ENCODE data around the gene FMO1.
A peak's percentile ranks its signal among the peaks of the same experiment; 100 is the strongest.

Gene FMO1

GRCh38 chr1:171313319-171313834 lies 65.1 kb downstream of the FMO1 start:
- H3K36me3 ChIP-seq (ENCODE audit: insufficient read depth, low read length), result no peaks in the 10 kb centered on the region
- no peaks in the 10 kb centered on the region for H4K20me1 ChIP-seq (ENCODE audit: insufficient read depth, low read length)
- peak overlapping the region in 1 of 2 experiments; percentile 58; a peak in 1 of 4 replicates for H3K4me3 ChIP-seq (ENCODE audit: low read depth in 1 of 2, low read length in 2 of 2)
- H3K27me3 ChIP-seq (ENCODE audit: insufficient read depth, low read length, poor library complexity), result no peaks in the 10 kb centered on the region
- no peaks in the 10 kb centered on the region for H3K79me2 ChIP-seq (ENCODE audit: insufficient read depth, low read length)
- peak overlapping the region; percentile 88; the same call in 1 of the 2 replicates for H3K4me2 ChIP-seq (ENCODE audit: insufficient read depth, low read length)
- H3K4me1 ChIP-seq (ENCODE audit: insufficient read depth, low read length), result peaks cover 15% of the 10 kb centered on the region
- H2AFZ ChIP-seq (ENCODE audit: low read depth, low read length), result peak overlapping the region; percentile 72
- ATAC-seq (ENCODE audit: insufficient read depth, low read depth) (no peak; the same call in 2 of the 3 replicates), DNase-seq (no peak)
- no peak for TF ChIP-seq CTCF (IDR thresholded peaks at IDR 0.05; ENCODE audit: borderline replicate concordance, extremely low read depth, low read length, poor library complexity, severe bottlenecking)
- TF ChIP-seq EZH2 (IDR thresholded peaks at IDR 0.05; ENCODE audit: borderline replicate concordance, low read depth, low read length, severe bottlenecking), result no peak
- H3K27ac ChIP-seq (ENCODE audit: low read length), result peak overlapping the region; percentile 43
- no peaks in the 10 kb centered on the region for H3K9me3 ChIP-seq (ENCODE audit: insufficient read depth, low read length, severe bottlenecking)
- H3K9ac ChIP-seq (ENCODE audit: low read depth, low read length), result peak overlapping the region; percentile 11; the same call in 1 of the 2 replicates

GRCh38 chr1:171313835-171314320 lies 65.6 kb downstream of the FMO1 start, which contains the start of gene FMO4:
Gene FMO4, plus strand, starts transcription at chr1:171314183. Its CDS starts 5,643 bp downstream, at chr1:171319826.
- H3K4me1 ChIP-seq (ENCODE audit: insufficient read depth, low read length), result peaks cover 15% of the 10 kb centered on the region
- H3K79me2 ChIP-seq (ENCODE audit: insufficient read depth, low read length), result no peaks in the 10 kb centered on the region
- H3K4me2 ChIP-seq (ENCODE audit: insufficient read depth, low read length), result peak within 1 kb of the TSS; percentile 88
- ATAC-seq (ENCODE audit: insufficient read depth, low read depth), result peak; percentile 100
- peak within 1 kb of the TSS; percentile 72 for H3K27ac ChIP-seq (ENCODE audit: low read length)
- peak; percentile 91 for DNase-seq
- peak within 1 kb of the TSS; percentile 79 for H2AFZ ChIP-seq (ENCODE audit: low read depth, low read length)
- peak within 1 kb of the TSS; percentile 25 to 58; a peak in 3 of 4 replicates for H3K4me3 ChIP-seq (ENCODE audit: low read depth in 1 of 2, low read length in 2 of 2)
- H3K36me3 ChIP-seq (ENCODE audit: insufficient read depth, low read length), result no peaks in the 10 kb centered on the region
- no peaks in the 10 kb centered on the region for H4K20me1 ChIP-seq (ENCODE audit: insufficient read depth, low read length)
- peaks cover 4% of the 10 kb centered on the region for H3K9me3 ChIP-seq (ENCODE audit: insufficient read depth, low read length, severe bottlenecking)
- H3K27me3 ChIP-seq (ENCODE audit: insufficient read depth, low read length, poor library complexity), result no peaks in the 10 kb centered on the region
- TF ChIP-seq CTCF (IDR thresholded peaks at IDR 0.05; ENCODE audit: borderline replicate concordance, extremely low read depth, low read length, poor library complexity, severe bottlenecking) (peak; percentile 96), EZH2 (IDR thresholded peaks at IDR 0.05; ENCODE audit: borderline replicate concordance, low read depth, low read length, severe bottlenecking) (no peak)
- H3K9ac ChIP-seq (ENCODE audit: low read depth, low read length), result peak within 1 kb of the TSS; percentile 53

GRCh38 chr1:171329251-171329650 lies 81.0 kb downstream of the FMO1 start:
- Histone ChIP-seq H3K27ac (ENCODE audit: low read length) (no peak overlapping the region), H3K4me2 (ENCODE audit: insufficient read depth, low read length) (no peak overlapping the region), H4K20me1 (ENCODE audit: insufficient read depth, low read length) (no peaks in the 10 kb centered on the region), H2AFZ (ENCODE audit: low read depth, low read length) (no peak overlapping the region), H3K9me3 (ENCODE audit: insufficient read depth, low read length, severe bottlenecking) (no peaks in the 10 kb centered on the region), H3K79me2 (ENCODE audit: insufficient read depth, low read length) (no peaks in the 10 kb centered on the region), H3K27me3 (ENCODE audit: insufficient read depth, low read length, poor library complexity) (no peaks in the 10 kb centered on the region), H3K9ac (ENCODE audit: low read depth, low read length) (no peak overlapping the region), H3K4me1 (ENCODE audit: insufficient read depth, low read length) (no peaks in the 10 kb centered on the region), H3K4me3 (ENCODE audit: low read depth in 1 of 2, low read length in 2 of 2) (no peak overlapping the region), H3K36me3 (ENCODE audit: insufficient read depth, low read length) (no peaks in the 10 kb centered on the region)
- no peak for ATAC-seq (ENCODE audit: insufficient read depth, low read depth)
- TF ChIP-seq CTCF (IDR thresholded peaks at IDR 0.05; ENCODE audit: borderline replicate concordance, extremely low read depth, low read length, poor library complexity, severe bottlenecking) (no peak), EZH2 (IDR thresholded peaks at IDR 0.05; ENCODE audit: borderline replicate concordance, low read depth, low read length, severe bottlenecking) (no peak)
- DNase-seq, result no peak
